GM21528 (cell line): ENCODE results near the gene IGSF3.
"Not testable (repeated sequence)": the region's sequence is repeated elsewhere in the genome, so short reads cannot be mapped to it uniquely, and the experiment has no call there.

ENCODE experiments used
- ATAC-seq: cut with Tn5 transposase; IDR thresholded peaks from one replicate; pipeline ENCODE4 v1.9.1; 2021; ENCODE audit warnings: mild to moderate bottlenecking, moderate library complexity; ENCODE audit not compliant: unreplicated experiment, low FRiP score

The IGSF3 gene

GRCh38 chr1:116631996-116632925 is 35.3 kb downstream of the IGSF3 start:
- ATAC-seq, result not testable (repeated sequence)

- ATAC-seq, result not testable (repeated sequence)
Observed at GRCh38 chr1:116631554-116631953, 36.0 kb downstream of the IGSF3 start.

- ATAC-seq, result not testable (repeated sequence)
Observed at GRCh38 chr1:116630057-116630456, 37.5 kb downstream of the IGSF3 start.

GRCh38 chr1:116629441-116629840 is 38.1 kb downstream of the IGSF3 start:
- not testable (repeated sequence) for ATAC-seq

GRCh38 chr1:116628448-116628847 is 39.1 kb downstream of the IGSF3 start:
- no peak for ATAC-seq

- not testable (repeated sequence) for ATAC-seq
Observed at GRCh38 chr1:116627357-116627756, 40.2 kb downstream of the IGSF3 start.

- ATAC-seq, result not testable (repeated sequence)
Observed at GRCh38 chr1:116626915-116627314, 40.6 kb downstream of the IGSF3 start.

- not testable (repeated sequence) for ATAC-seq
Observed at GRCh38 chr1:116625155-116625554, 42.4 kb downstream of the IGSF3 start.

GRCh38 chr1:116624040-116624439 is 43.5 kb downstream of the IGSF3 start:
- no peak for ATAC-seq

- ATAC-seq, result not testable (repeated sequence)
Observed at GRCh38 chr1:116622496-116622895, 45.0 kb downstream of the IGSF3 start.

- not testable (repeated sequence) for ATAC-seq
Observed at GRCh38 chr1:116621756-116622155, 45.8 kb downstream of the IGSF3 start.

GRCh38 chr1:116620392-116620791 is 47.1 kb downstream of the IGSF3 start:
- not testable (repeated sequence) for ATAC-seq

- not testable (repeated sequence) for ATAC-seq
Observed at GRCh38 chr1:116619106-116619505, 48.4 kb downstream of the IGSF3 start.

- ATAC-seq, result not testable (repeated sequence)
Observed at GRCh38 chr1:116617808-116618207, 49.7 kb downstream of the IGSF3 start.

GRCh38 chr1:116613825-116614224 is 53.7 kb downstream of the IGSF3 start:
- not testable (repeated sequence) for ATAC-seq

GRCh38 chr1:116609801-116610371 is 57.6 kb downstream of the IGSF3 start:
- not testable (repeated sequence) for ATAC-seq

- not testable (repeated sequence) for ATAC-seq
Observed at GRCh38 chr1:116608841-116609240, 58.7 kb downstream of the IGSF3 start.

- not testable (repeated sequence) for ATAC-seq
Observed at GRCh38 chr1:116608151-116608550, 59.4 kb downstream of the IGSF3 start.

GRCh38 chr1:116607463-116607862 is 60.1 kb downstream of the IGSF3 start:
- not testable (repeated sequence) for ATAC-seq

GRCh38 chr1:116606067-116606466 is 61.5 kb downstream of the IGSF3 start:
- not testable (repeated sequence) for ATAC-seq

GRCh38 chr1:116605315-116605714 is 62.2 kb downstream of the IGSF3 start:
- ATAC-seq, result no peak
